Measurements from ENCODE around the gene FAM181A. TPM values are rescaled to one million over a fixed set of nuclear protein-coding genes. Genes with fewer than 3 reads are reported as not detected.

The FAM181A gene
- total and polyA plus RNA-seq, 2 donors (not counting 1 experiment from before 2014, with no cell fraction given) = not detected

DNA sequence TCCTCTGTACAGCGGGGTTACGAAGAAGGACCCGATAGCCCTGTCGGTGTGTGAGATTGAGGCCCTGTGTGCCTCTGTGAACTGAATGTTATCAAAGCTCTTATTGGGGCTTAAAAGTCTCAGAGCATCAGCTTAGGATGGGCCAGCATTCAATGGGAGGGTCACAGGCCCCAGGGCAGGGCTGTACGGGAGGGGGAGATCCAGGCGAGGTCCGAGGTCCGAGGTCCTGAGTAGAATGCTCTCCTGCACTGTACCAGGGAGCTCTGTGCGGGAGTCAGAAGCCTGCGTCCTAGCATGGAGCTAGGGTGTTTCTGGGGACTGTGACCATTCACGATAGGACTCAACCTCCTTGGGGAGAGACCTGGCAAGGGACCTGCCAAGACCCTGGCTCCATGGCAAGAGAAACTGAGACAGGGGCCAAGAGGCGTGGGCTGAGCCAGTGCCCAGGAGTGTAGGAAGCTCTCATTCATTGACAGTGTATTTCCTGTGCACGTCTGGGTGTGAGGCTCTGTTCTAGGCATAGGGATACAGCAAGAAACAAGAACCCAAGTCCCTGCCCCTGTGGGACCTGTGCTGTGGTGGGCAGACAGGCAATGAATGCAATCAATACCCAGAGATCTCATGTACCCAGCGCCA, 12.0 kb upstream of the FAM181A start:
- Histone ChIP-seq H3K27ac (ENCODE audit: low read length in 2 of 2) (no peak overlapping the region), H3K79me2 (ENCODE audit: control insufficient read depth, insufficient read depth, low read length) (no peaks in the 10 kb centered on the region), H3K4me3 (ENCODE audit: control extremely low read depth in 1 of 5, extremely low read depth in 1 of 5, insufficient read depth in 1 of 5, low read depth in 2 of 5, low read length in 4 of 5) (no peak overlapping the region), H3K4me2 (replicated peaks; ENCODE audit: low read depth, low read length, poor library complexity, severe bottlenecking) (no peak overlapping the region), H3K27me3 (replicated peaks in 1 of 4; ENCODE audit: control extremely low read depth in 1 of 4, control insufficient read depth in 3 of 4, insufficient read depth in 4 of 4, low read length in 3 of 4) (peaks cover 0 to 7% (median 2%) of the 10 kb centered on the region in 4 experiments), H4K20me1 (ENCODE audit: control insufficient read depth, insufficient read depth, low read length, poor library complexity, severe bottlenecking) (no peaks in the 10 kb centered on the region), H2AFZ (ENCODE audit: insufficient read depth, low read depth, low read length, poor library complexity, severe bottlenecking) (no peak overlapping the region), H3K9ac (ENCODE audit: low read length) (no peak overlapping the region), H3K9me3 (ENCODE audit: control extremely low read depth in 1 of 3, control insufficient read depth in 2 of 3, insufficient read depth in 1 of 3, low read length in 2 of 3) (peaks cover 0 to 11% (median 9%) of the 10 kb centered on the region in 3 donors), H3K4me1 (ENCODE audit: control insufficient read depth in 2 of 2, insufficient read depth in 2 of 2, low read length in 2 of 2) (no peaks in the 10 kb centered on the region), H3K36me3 (replicated peaks in 1 of 2; ENCODE audit: control extremely low read depth in 1 of 2, control insufficient read depth in 1 of 2, extremely low read depth in 1 of 2, insufficient read depth in 2 of 2, low read length in 1 of 2) (no peaks in the 10 kb centered on the region)
- peaks cover 2% of the 10 kb centered on the region for H3K9me3 Mint-ChIP-seq (ENCODE audit: insufficient read depth)
- no peak overlapping the region for H3K4me3 Mint-ChIP-seq
- intact Hi-C loops (cut with micrococcal nuclease) = no loop called here
- 85% methylated on average over 14 of the region's 14 CpGs for WGBS (ENCODE audit: insufficient coverage)
- POLR2A ChIA-PET = no interaction called here
- no peaks in the 10 kb centered on the region for H3K4me1 Mint-ChIP-seq
- peaks cover 24% of the 10 kb centered on the region for H3K27me3 Mint-ChIP-seq
- no peak overlapping the region for H3K27ac Mint-ChIP-seq
- no peak for DNase-seq
- no peak for TF ChIP-seq EZH2 (IDR thresholded peaks at IDR 0.05; ENCODE audit: borderline replicate concordance, insufficient read depth, low read depth, low read length, poor library complexity, severe bottlenecking)
- TF ChIP-seq, protein P1, sequence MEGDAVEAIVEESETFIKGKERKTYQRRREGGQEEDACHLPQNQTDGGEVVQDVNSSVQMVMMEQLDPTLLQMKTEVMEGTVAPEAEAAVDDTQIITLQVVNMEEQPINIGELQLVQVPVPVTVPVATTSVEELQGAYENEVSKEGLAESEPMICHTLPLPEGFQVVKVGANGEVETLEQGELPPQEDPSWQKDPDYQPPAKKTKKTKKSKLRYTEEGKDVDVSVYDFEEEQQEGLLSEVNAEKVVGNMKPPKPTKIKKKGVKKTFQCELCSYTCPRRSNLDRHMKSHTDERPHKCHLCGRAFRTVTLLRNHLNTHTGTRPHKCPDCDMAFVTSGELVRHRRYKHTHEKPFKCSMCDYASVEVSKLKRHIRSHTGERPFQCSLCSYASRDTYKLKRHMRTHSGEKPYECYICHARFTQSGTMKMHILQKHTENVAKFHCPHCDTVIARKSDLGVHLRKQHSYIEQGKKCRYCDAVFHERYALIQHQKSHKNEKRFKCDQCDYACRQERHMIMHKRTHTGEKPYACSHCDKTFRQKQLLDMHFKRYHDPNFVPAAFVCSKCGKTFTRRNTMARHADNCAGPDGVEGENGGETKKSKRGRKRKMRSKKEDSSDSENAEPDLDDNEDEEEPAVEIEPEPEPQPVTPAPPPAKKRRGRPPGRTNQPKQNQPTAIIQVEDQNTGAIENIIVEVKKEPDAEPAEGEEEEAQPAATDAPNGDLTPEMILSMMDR (IDR thresholded peaks at IDR 0.05) = no peak
- no peak for ATAC-seq (ENCODE audit: low read depth)
- CTCF ChIA-PET = no interaction called here

DNA sequence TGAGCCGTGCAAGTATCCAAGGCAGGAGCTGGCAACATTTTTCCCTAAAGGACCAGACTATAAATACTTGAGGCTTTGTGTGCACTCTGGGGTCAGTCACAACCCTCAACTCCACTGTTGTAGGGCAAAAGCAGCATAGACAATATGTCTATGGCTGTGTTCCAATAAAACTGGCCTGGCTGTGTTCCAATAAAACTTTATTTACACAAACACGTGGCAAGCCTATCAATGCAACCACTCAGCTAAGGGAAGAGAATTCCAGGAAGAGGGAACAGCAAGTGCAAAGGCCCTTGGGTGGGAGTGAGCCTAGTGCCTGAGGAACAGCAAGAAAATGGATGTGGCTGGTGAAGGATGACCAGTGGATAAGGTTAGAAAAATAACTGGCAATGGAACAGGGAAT, 11.3 kb upstream of the FAM181A start:
- POLR2A ChIA-PET = no interaction called here
- no CpG with 5 or more reads among the region's 2 CpGs for WGBS (ENCODE audit: insufficient coverage)
- Histone ChIP-seq H3K79me2 (ENCODE audit: control insufficient read depth, insufficient read depth, low read length) (no peaks in the 10 kb centered on the region), H3K4me1 (ENCODE audit: control insufficient read depth in 2 of 2, insufficient read depth in 2 of 2, low read length in 2 of 2) (no peaks in the 10 kb centered on the region), H4K20me1 (ENCODE audit: control insufficient read depth, insufficient read depth, low read length, poor library complexity, severe bottlenecking) (no peaks in the 10 kb centered on the region), H3K36me3 (replicated peaks in 1 of 2; ENCODE audit: control extremely low read depth in 1 of 2, control insufficient read depth in 1 of 2, extremely low read depth in 1 of 2, insufficient read depth in 2 of 2, low read length in 1 of 2) (no peaks in the 10 kb centered on the region), H3K27ac (ENCODE audit: low read length in 2 of 2) (no peak overlapping the region), H2AFZ (ENCODE audit: insufficient read depth, low read depth, low read length, poor library complexity, severe bottlenecking) (no peak overlapping the region), H3K4me2 (replicated peaks; ENCODE audit: low read depth, low read length, poor library complexity, severe bottlenecking) (no peak overlapping the region), H3K27me3 (replicated peaks in 1 of 4; ENCODE audit: control extremely low read depth in 1 of 4, control insufficient read depth in 3 of 4, insufficient read depth in 4 of 4, low read length in 3 of 4) (peaks cover 0 to 7% (median 2%) of the 10 kb centered on the region in 4 experiments), H3K9ac (ENCODE audit: low read length) (no peak overlapping the region), H3K9me3 (ENCODE audit: control extremely low read depth in 1 of 3, control insufficient read depth in 2 of 3, insufficient read depth in 1 of 3, low read length in 2 of 3) (peaks cover 0 to 11% (median 9%) of the 10 kb centered on the region in 3 donors), H3K4me3 (ENCODE audit: control extremely low read depth in 1 of 5, extremely low read depth in 1 of 5, insufficient read depth in 1 of 5, low read depth in 2 of 5, low read length in 4 of 5) (no peak overlapping the region)
- Mint-ChIP-seq H3K4me1 (no peaks in the 10 kb centered on the region), H3K27me3 (peaks cover 24% of the 10 kb centered on the region), H3K4me3 (no peak overlapping the region), H3K9me3 (ENCODE audit: insufficient read depth) (peaks cover 2% of the 10 kb centered on the region), H3K27ac (no peak overlapping the region)
- CTCF ChIA-PET = no interaction called here
- intact Hi-C loops (cut with micrococcal nuclease) = no loop called here
- DNase-seq (no peak), ATAC-seq (ENCODE audit: low read depth) (no peak)
- no peak for TF ChIP-seq EZH2 (IDR thresholded peaks at IDR 0.05; ENCODE audit: borderline replicate concordance, insufficient read depth, low read depth, low read length, poor library complexity, severe bottlenecking)
- TF ChIP-seq, protein P1 (IDR thresholded peaks at IDR 0.05) = no peak
